ENCODE results near the gene TTC8. TPM values are rescaled to one million over a fixed set of nuclear protein-coding genes. Genes with fewer than 3 reads are reported as not detected.

The TTC8 gene
- total and polyA plus RNA-seq, 4 donors = 7.3 to 11.7 (median 10.4) TPM

GRCh38 chr14:88882236-88882635 is 57.8 kb downstream of the TTC8 start:
- H3K9ac ChIP-seq (ENCODE audit: low read depth in 1 of 2, low read length in 2 of 2) = no peak overlapping the region
- H3K9me3 ChIP-seq (ENCODE audit: control insufficient read depth in 4 of 4, low read length in 3 of 4) = peaks cover 5 to 15% (median 6%) of the 10 kb centered on the region in 4 donors
- 96% methylated on average over 1 of the region's 1 CpG for WGBS

GRCh38 chr14:88895116-88895515 is 70.7 kb downstream of the TTC8 start:
- H3K27me3 ChIP-seq (ENCODE audit: control insufficient read depth in 4 of 4, insufficient read depth in 4 of 4, low read length in 3 of 4) = no peaks in the 10 kb centered on the region

More at GRCh38 chr14:88882236-88882635, 57.8 kb downstream of the TTC8 start:
- Histone ChIP-seq H3K36me3 (ENCODE audit: control insufficient read depth in 4 of 4, insufficient read depth in 3 of 4, low read depth in 1 of 4, low read length in 3 of 4) (peaks cover 5 to 21% (median 10%) of the 10 kb centered on the region in 4 donors), H3K27me3 (ENCODE audit: control insufficient read depth in 4 of 4, insufficient read depth in 4 of 4, low read length in 3 of 4) (no peaks in the 10 kb centered on the region), H3K4me1 (ENCODE audit: control insufficient read depth in 4 of 4, insufficient read depth in 4 of 4, low read length in 3 of 4) (no peaks in the 10 kb centered on the region), H3K27ac (ENCODE audit: low read depth in 1 of 2, low read length in 2 of 2) (no peak overlapping the region), H3K4me3 (ENCODE audit: low read depth in 1 of 3, low read length in 3 of 3) (no peak overlapping the region)
- no peak for DNase-seq (ENCODE audit: low spot score)
- TF ChIP-seq ZBTB33 (IDR thresholded peaks at IDR 0.05) (no peak), RXRA (IDR thresholded peaks at IDR 0.05) (no peak)

More at GRCh38 chr14:88895116-88895515, 70.7 kb downstream of the TTC8 start:
- no peaks in the 10 kb centered on the region for H3K36me3 ChIP-seq (ENCODE audit: control insufficient read depth in 4 of 4, insufficient read depth in 3 of 4, low read depth in 1 of 4, low read length in 3 of 4)
- no peak for TF ChIP-seq CTCF (IDR thresholded peaks at IDR 0.05; ENCODE audit: low read depth, low read length, missing input control)
- no peak for TF ChIP-seq ZBTB33 (IDR thresholded peaks at IDR 0.05)
- TF ChIP-seq JUND (IDR thresholded peaks at IDR 0.05) = no peak
- TF ChIP-seq HNF4A (conservative IDR thresholded peaks at IDR 0.05) = no peak
- TF ChIP-seq FOXA1 (IDR thresholded peaks at IDR 0.05) = no peak
- no peak for TF ChIP-seq RAD21 (IDR thresholded peaks at IDR 0.05)
- no peak for TF ChIP-seq EGR1 (IDR thresholded peaks at IDR 0.05; ENCODE audit: low read depth in 2 of 2)
- no peak for TF ChIP-seq ATF3 (IDR thresholded peaks at IDR 0.05)
- no peak for TF ChIP-seq MAX (IDR thresholded peaks at IDR 0.05)
- TF ChIP-seq TAF1 (conservative IDR thresholded peaks at IDR 0.05) = no peak
- no peak for TF ChIP-seq SP1 (IDR thresholded peaks at IDR 0.05)
- TF ChIP-seq RXRA (IDR thresholded peaks at IDR 0.05) = no peak
- no peak for TF ChIP-seq YY1 (IDR thresholded peaks at IDR 0.05)
- TF ChIP-seq FOXA2 (IDR thresholded peaks at IDR 0.05) = no peak
- no peak for TF ChIP-seq HNF4G (IDR thresholded peaks at IDR 0.05)
- TF ChIP-seq GABPA (IDR thresholded peaks at IDR 0.05 in 1 of 2, conservative IDR thresholded peaks at IDR 0.05 in 1 of 2) = no peak
- no peak for TF ChIP-seq REST (IDR thresholded peaks at IDR 0.05)
- 95% methylated on average over 4 of the region's 4 CpGs for WGBS
- H3K4me1 ChIP-seq (ENCODE audit: control insufficient read depth in 4 of 4, insufficient read depth in 4 of 4, low read length in 3 of 4) = no peaks in the 10 kb centered on the region
- H3K27ac ChIP-seq (ENCODE audit: low read depth in 1 of 2, low read length in 2 of 2) = no peak overlapping the region
- H3K9ac ChIP-seq (ENCODE audit: low read depth in 1 of 2, low read length in 2 of 2) = no peak overlapping the region
- peaks cover 0 to 1% (median 0%) of the 10 kb centered on the region in 4 donors for H3K9me3 ChIP-seq (ENCODE audit: control insufficient read depth in 4 of 4, low read length in 3 of 4)
- DNase-seq (ENCODE audit: low spot score) = no peak
- H3K4me3 ChIP-seq (ENCODE audit: low read depth in 1 of 3, low read length in 3 of 3) = no peak overlapping the region

Data from liver (tissue), 9 donors.